Left kidney (tissue), 2 donors: ENCODE measurements around the gene FBLN5. TPM values are rescaled to one million over a fixed set of nuclear protein-coding genes. Genes with fewer than 3 reads are reported as not detected.
"Not testable (repeated sequence)": the region's sequence is repeated elsewhere in the genome, so short reads cannot be mapped to it uniquely, and the experiment has no call there.

Experiments used
- DNase-seq: peaks from one replicate; pipeline ENCODE4 v3.0.0-alpha.2; 2013
- polyA plus RNA-seq: library from polyadenylated mRNA; unstranded; fragments of 120-200 nt; gene quantifications from one replicate; pipeline ENCODE4 v1.2.1, GENCODE V29; 2013; ENCODE audit not compliant: insufficient read length

The FBLN5 gene
- polyA plus RNA-seq, 1 donor, result 138 TPM

GRCh38 chr14:91906374-91906773 lies 41.1 kb downstream of the FBLN5 start:
- DNase-seq, result no peak

- DNase-seq, result no peak
These were observed 42.4 kb downstream of the FBLN5 start for GRCh38 chr14:91904956-91905645.

- DNase-seq, result no peak
These were observed 43.0 kb downstream of the FBLN5 start for GRCh38 chr14:91904483-91904882.

- DNase-seq, result no peak
These were observed 44.4 kb downstream of the FBLN5 start for GRCh38 chr14:91903070-91903469.

GRCh38 chr14:91902336-91902735 lies 45.2 kb downstream of the FBLN5 start:
- DNase-seq, result no peak

- DNase-seq, result no peak
These were observed 45.9 kb downstream of the FBLN5 start for GRCh38 chr14:91901449-91902226.

- DNase-seq, result no peak
These were observed 47.7 kb downstream of the FBLN5 start for GRCh38 chr14:91899806-91900205.

- DNase-seq, result no peak
These were observed 48.3 kb downstream of the FBLN5 start for GRCh38 chr14:91899213-91899612.

- DNase-seq, result no peak
These were observed 49.1 kb downstream of the FBLN5 start for GRCh38 chr14:91898372-91898771.

- DNase-seq, result not testable (repeated sequence)
These were observed 49.8 kb downstream of the FBLN5 start for GRCh38 chr14:91897716-91898115.

GRCh38 chr14:91897106-91897701 lies 50.3 kb downstream of the FBLN5 start:
- DNase-seq, result no peak

- DNase-seq, result no peak
These were observed 51.1 kb downstream of the FBLN5 start for GRCh38 chr14:91896419-91896818.

- DNase-seq, result no peak
These were observed 53.8 kb downstream of the FBLN5 start for GRCh38 chr14:91893669-91894068.

GRCh38 chr14:91893007-91893406 lies 54.5 kb downstream of the FBLN5 start:
- DNase-seq, result no peak

GRCh38 chr14:91891721-91892220 lies 55.7 kb downstream of the FBLN5 start:
- DNase-seq, result no peak

- no peak for DNase-seq
These were observed 56.4 kb downstream of the FBLN5 start for GRCh38 chr14:91891101-91891500.

- DNase-seq, result no peak
These were observed 57.2 kb downstream of the FBLN5 start for GRCh38 chr14:91890291-91890749.

- no peak for DNase-seq
These were observed 57.9 kb downstream of the FBLN5 start for GRCh38 chr14:91889477-91890211.

- no peak for DNase-seq
These were observed 58.6 kb downstream of the FBLN5 start for GRCh38 chr14:91888641-91889476.

- DNase-seq, result no peak
These were observed 60.5 kb downstream of the FBLN5 start for GRCh38 chr14:91886961-91887360.

GRCh38 chr14:91885839-91886238 lies 61.7 kb downstream of the FBLN5 start:
- DNase-seq, result no peak
